PFSK-1 (cell line): ENCODE results near the gene PRRT4.

Experiments
- FOXP2 ChIP-seq: optimal IDR thresholded peaks from 2 replicates; pipeline ENCODE3; 2011; ENCODE audit warnings: borderline replicate concordance, control low read depth, inconsistent platforms; ENCODE audit not compliant: insufficient read depth; ENCODE audit errors: extremely low read length, extremely low read depth
- POLR2AphosphoS5 ChIP-seq: IDR thresholded peaks from 2 replicates; pipeline ENCODE4 v1.6.1; 2012; ENCODE audit warnings: low read depth, mild to moderate bottlenecking, control low read depth, low read length, moderate library complexity
- REST ChIP-seq, 2 experiments: IDR thresholded peaks; 2 replicates each; pipeline versions ENCODE4 v1.6.1 to v1.8.0; 2011 to 2012; ENCODE audit warnings: low read depth in 2 of 2, low read length in 2 of 2, control low read depth in 1 of 2, inconsistent platforms in 1 of 2, mild to moderate bottlenecking in 1 of 2, moderate library complexity in 1 of 2; ENCODE audit not compliant: insufficient read depth in 1 of 2
- SIN3A ChIP-seq: IDR thresholded peaks from 2 replicates; pipeline ENCODE4 v1.6.1; 2012; ENCODE audit warnings: mild to moderate bottlenecking, low read length, moderate library complexity, borderline replicate concordance; ENCODE audit not compliant: insufficient read depth
- TAF1 ChIP-seq: IDR thresholded peaks from 2 replicates; pipeline ENCODE4 v1.6.1; 2012; ENCODE audit warnings: low read length, control low read depth, borderline replicate concordance; ENCODE audit not compliant: insufficient read depth

The PRRT4 gene

GRCh38 chr7:128381161-128381821, 19.8 kb upstream of the PRRT4 start:
- TF ChIP-seq SIN3A = no peak
- TF ChIP-seq FOXP2 = no peak
- TF ChIP-seq TAF1 = no peak
- no peak for TF ChIP-seq REST (IDR thresholded peaks at IDR 0.05; ENCODE audit: insufficient read depth in 1 of 2, low read depth in 2 of 2, low read length in 2 of 2)
- TF ChIP-seq POLR2AphosphoS5 = no peak

GRCh38 chr7:128380483-128381106, 19.1 kb upstream of the PRRT4 start:
- TF ChIP-seq REST (IDR thresholded peaks at IDR 0.05; ENCODE audit: insufficient read depth in 1 of 2, low read depth in 2 of 2, low read length in 2 of 2) (no peak), SIN3A (no peak), TAF1 (no peak), POLR2AphosphoS5 (no peak), FOXP2 (no peak)

DNA sequence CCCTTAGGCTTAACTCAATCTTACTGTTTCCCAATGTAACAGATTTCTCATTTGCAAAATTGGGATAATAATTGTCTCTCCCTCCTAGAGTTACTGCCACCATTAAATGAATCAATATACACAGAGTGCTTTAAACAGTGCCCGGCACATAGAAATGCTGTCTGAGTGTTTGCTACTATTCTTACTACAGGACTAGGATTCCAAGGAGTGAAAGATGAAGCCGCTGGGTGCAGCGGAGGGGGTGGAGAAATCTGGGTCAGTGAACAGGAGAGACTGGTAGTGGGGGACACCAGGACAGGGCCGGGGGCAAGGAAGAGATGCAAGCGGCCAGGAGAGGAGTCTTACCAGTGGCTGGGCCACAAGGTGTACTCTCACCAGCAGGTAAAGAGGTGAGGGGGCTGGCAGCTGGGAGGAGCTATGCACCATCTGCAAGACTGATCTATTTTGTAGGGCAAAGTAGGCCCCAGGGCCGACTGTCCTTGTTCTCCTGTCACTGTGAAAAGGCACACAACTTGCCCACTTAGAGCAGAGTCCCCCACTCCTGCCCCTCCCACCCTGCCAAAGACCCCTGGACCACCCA, 18.5 kb upstream of the PRRT4 start:
- TF ChIP-seq SIN3A (no peak), TAF1 (no peak), POLR2AphosphoS5 (no peak), FOXP2 (no peak), REST (IDR thresholded peaks at IDR 0.05; ENCODE audit: insufficient read depth in 1 of 2, low read depth in 2 of 2, low read length in 2 of 2) (no peak)

DNA sequence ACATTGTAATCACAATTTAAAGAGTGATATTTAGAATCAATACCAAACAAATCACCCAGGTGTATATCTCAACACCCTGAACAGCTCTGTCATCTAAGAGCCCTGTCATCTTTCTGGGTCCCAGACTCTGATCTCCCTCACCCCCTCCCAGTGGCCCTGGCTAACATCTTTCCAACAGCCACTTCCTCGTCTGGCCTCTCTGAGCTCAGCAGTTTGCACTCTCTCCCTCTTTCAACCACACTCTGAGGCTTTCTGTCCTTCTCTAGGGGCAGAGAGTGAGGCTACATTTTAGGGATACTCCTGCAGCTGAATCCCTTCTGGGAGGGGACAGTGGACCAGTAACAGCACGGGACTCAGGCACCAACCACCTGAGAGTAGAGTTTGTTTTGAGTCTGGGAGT, 17.1 kb upstream of the PRRT4 start:
- TF ChIP-seq TAF1 = no peak
- TF ChIP-seq POLR2AphosphoS5 = no peak
- no peak for TF ChIP-seq SIN3A
- no peak for TF ChIP-seq REST (IDR thresholded peaks at IDR 0.05; ENCODE audit: insufficient read depth in 1 of 2, low read depth in 2 of 2, low read length in 2 of 2)
- TF ChIP-seq FOXP2 = no peak
